HG03469 (cell line): ENCODE measurements around the gene ABCD3.
"Not testable (repeated sequence)": the region's sequence is repeated elsewhere in the genome, so short reads cannot be mapped to it uniquely, and the experiment has no call there.

Experiments used
- ATAC-seq: cut with Tn5 transposase; IDR thresholded peaks from one replicate; pipeline ENCODE4 v1.9.1; 2021; ENCODE audit warnings: mild to moderate bottlenecking, moderate library complexity, moderate number of reproducible peaks; ENCODE audit not compliant: unreplicated experiment

The ABCD3 gene

DNA sequence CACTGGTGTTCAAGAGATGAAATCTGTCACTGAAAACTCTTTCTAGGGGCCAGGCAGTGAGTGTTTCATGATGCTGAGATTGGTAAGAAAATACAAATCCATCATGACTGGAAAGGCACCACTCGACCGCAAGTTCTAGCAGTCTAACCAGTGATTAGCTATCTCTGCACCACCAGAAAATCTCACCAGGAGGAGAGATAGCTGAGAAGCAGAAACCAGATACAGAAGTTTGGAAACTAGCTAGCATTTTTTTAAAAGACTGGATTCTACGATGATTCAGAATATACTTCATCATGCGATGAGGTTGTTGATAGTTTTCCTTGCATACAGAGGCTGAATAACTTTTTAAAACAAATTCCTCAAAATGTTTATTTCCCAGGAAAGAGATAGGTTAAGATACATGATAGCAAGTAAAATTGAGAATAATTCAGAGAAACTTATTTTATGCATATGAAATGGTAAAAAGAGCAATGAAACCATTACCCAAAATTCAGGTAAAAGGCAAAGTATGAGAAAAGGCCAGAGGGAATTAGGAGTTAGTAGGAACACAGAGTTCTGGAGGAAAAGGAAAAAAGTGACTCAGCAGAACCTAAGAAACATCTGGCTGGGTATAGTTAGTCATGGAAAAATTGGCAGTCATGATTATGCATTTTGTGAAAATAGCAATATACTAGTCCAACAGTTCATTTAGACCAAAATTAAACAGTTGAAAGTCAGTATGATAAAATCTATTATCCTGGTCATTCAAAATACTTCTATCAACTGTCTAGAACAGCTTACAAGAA lies 126.7 kb downstream of the ABCD3 start:
- ATAC-seq, result no peak

DNA sequence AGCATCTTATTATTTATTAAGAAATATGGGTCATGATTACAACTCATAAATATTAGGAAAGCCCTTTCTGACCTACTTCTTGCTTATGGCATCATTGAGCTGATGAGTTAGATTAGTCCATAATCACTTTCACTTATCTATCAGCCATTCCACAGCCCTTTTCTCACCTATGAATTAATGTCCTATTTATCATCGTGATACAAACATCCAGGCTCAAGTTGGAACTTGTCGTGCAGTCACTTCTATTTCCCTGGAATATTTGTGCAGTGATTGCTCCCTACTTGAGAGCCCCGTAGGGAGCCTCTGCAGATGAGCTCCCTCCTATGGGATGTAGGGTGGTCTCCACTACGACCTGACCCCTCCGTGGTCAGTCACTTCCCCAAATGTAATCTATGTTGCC lies 131.5 kb downstream of the ABCD3 start:
- ATAC-seq, result no peak

DNA sequence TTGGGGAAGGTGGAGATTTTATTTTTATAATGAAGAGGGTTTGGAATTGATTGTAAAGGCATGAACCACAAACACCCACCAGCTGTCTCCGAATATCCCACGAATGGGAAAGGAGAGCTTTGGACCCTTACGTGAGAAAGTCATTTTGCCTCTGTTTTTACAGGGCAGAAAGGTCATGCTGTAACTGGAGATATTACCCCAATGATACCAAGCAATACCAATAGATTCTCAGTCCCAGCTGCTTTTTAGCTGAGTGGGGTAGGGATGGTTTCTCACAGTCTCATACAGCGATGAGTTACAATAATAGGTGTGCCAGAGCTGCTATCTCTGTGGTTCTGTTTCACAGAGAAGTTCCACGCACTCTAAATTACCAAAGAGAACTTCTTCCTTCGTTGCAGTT lies 132.2 kb downstream of the ABCD3 start:
- no peak for ATAC-seq

DNA sequence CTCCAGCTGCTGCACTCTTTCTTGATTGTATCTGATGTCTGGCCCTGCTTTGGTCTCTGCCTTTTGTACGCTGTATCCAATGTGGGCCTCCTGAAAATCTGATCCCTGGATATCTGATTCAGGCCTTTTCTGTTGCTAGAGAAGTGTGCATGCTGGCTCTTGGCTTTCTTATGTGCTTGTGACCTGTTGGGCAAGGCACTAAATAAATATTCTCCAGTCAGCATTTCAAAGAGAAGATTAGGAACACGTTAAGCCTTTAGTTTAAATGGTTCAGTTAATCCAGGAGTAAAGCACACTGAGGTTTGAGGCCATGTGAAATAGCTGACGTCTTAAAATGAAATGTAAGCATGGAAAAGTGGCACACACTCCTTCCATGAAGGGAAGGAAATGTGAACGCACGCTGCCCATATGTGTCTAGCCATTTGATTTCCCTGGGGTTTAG lies 132.6 kb downstream of the ABCD3 start:
- no peak for ATAC-seq

DNA sequence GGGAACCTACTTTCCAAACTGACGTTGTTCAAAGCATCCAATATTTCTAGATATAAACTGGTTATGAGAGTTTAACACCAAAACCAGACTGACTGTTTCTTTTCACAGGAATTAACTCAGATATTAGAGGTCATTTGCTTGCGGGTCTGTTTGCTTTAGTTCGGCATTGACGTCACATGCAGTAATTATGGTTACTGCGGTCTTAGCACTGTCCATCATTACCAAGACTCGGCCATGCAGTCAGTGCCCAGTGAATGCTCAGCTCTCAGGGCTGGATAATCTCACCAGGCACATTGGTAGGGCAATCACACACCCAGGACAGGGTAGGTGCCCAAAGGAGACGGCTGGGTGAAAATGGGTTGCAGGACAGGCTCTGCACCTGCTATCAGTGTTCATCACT lies 133.3 kb downstream of the ABCD3 start:
- ATAC-seq, result no peak

DNA sequence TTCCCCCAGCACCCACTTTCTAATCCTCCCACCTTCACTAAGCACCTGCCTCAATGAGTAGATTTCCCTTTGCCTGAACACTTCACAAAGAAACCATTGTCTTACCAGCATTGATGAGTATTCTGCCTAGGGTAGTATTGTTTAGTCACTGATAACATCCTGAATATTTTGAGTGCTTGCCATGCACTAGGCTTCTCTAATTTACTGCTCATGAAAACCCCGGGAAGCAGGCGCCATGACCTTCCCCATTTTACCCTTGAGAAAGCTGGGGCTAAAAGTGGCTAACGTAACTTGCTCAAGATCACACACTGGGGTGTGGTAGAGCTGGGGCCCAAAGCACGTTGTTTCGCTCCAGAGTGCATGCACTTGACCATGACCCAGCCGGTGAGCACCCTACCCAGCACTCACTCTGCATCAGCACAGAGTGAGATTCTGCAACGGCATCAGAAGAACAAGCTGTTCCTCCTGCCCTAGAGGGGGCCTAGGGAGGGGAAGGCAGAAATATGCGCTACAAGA lies 133.9 kb downstream of the ABCD3 start:
- ATAC-seq, result no peak

DNA sequence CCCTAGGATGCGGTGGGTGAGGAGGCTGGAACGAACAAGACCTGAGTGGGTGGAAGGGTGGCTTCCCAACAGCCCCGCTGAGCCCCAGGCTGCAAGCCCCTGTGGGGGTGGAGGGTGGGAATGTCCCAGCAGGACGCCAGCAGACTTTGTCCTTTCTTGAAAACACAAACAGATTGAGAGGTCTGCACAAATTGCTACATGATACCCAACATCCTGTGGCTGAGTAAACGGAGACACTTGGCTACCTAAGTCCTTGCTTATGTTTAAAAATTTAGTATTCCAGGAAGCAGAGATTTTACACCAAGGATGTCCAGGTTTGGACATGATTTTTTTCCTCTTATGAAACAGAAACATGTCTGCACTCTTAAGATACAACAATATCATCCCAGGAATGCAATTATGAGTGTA lies 135.1 kb downstream of the ABCD3 start:
- no peak for ATAC-seq

DNA sequence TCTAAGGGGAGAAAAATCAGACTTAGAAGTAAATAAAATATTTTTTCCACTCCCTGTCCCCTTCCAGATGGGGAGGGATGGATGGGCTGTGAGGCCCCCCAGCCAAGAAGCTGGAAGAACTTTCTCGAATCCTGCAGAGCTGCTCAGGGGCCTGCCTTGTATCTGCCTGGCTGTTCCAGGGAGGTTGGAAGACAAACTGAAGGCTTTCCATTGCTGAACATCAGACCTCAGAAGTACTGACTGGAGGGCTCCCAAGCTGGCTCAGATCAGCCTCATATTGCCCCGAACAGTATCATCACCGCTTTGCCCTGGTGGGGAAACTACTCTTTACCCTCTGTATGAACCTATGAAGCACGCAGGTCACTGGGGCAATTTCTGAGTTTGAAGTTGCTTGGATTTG lies 135.7 kb downstream of the ABCD3 start:
- no peak for ATAC-seq

DNA sequence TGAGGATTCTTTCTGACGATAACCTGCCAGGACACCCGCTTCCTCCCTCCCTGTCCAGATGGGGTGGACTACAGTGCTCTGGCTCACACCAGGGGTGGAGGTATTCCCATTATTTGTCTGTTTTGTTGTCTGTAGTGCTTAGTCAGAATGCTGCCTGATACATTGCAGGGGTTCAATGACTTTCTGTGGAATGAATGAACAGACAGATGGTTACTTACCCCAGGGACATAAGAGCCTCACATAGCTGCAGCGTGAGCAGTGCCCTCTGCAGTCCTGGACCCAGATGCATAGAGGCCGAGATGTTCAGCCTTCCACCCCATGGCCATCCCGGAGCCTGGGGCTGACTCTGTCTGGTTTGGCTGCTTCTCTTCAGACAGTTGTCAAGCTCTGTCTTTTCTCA lies 136.4 kb downstream of the ABCD3 start:
- ATAC-seq, result no peak

DNA sequence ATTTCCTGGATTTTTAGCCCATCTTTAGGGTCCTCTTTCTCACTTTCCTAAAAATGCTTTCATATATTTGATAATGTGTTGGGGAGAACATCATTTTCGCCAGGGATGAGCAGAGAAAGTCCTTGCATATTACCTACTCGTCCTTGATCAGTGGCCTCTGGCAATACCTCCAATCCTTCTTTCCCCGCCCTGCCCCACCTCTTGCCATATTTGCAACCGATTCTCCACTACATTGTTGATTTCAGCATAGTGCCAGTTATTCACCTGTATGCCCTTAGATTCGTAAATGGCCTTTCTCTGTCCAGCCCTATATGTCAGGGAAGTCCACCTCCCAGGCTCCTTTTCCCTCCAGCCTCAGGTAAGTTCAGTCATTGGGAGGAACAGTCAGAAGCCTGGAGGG lies 136.9 kb downstream of the ABCD3 start:
- no peak for ATAC-seq

DNA sequence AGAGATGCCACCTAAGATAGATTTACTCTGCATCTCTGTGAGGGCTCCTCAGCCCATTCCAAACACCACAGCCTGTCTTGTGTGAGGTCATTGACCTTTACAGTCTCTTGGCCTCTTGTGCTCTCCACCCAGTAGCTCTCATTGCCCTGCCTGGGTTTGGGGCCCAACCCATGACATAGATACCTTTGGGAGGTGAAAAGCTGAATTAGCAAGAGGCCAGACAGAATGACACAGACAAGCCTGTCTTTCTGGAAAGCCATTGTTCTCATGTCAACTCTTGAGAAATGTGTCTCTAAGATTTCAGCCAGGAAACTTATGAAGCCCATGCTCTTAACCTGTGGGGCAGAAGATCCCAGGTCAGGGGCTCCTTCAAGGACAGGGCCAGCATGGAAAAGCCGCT lies 141.7 kb downstream of the ABCD3 start:
- no peak for ATAC-seq

DNA sequence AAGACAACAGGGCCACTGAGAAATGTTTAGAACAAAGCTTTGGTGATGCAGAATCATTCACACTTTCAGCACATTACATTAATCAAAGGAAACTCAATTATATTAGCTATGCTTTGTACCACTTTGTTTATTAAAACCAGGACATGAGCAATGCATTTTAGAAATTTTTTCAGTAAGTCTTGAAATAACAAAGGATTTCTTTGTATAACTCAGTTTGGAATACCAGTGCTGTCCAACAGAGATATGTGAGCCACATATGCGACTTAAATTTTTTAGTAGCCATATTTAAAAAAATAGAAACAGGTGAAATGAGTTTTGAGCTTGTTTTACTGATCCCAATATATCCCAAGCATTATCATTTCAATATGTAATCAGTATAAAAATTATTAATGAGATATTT lies 142.1 kb downstream of the ABCD3 start:
- ATAC-seq, result no peak

DNA sequence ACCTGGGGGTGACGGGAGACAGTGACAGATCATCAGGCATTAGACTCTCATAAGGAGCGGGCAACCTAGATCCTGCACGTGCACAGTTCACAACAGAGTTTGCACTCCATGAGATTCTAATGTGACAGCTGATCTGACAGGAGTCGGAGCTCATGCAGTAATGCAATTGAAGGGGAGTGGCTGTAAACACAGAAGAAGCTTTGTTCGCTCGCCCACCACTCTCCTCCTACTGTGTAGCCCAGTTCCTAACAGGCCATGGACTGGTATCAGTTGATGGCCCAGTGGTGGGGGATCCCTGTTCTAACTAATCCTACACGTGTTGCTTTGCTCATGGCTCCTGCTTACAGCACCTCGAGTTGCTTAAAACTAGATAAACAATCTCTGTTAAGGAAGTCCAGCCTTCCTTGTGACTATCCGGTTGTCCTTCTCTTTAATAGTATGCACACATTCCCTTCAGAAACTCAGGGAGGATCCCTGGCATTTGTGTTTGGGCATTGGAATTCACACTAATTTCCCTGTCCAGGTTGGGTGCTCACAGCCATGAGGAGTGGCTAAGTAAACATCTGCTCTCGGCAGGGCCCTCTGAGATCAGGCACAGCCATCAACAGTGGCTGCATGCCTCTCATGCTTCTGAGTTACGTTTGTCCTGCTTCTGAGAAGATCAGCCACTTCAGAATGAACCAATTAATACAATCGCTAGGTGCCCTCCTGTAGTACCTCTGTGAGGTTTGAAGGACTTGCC lies 144.5 kb downstream of the ABCD3 start:
- no peak for ATAC-seq

DNA sequence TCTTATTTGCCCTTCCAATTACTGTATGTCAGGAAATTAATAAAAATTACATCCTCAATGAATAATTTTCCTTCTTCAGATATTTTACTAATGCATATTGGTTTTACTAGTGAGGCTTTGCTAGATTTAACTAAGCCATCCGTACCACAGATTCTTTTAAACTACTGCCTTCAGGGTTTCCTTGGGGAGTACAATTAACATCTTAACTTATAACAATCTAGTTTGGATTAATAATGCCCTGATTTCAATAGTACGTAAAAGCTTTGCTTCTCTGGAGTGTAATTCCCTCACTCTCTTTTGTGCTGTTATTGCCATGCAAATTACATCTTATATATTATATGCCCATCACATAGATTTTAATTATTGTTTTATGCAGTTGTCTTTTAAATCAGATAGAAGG lies 147.7 kb downstream of the ABCD3 start:
- ATAC-seq, result no peak

DNA sequence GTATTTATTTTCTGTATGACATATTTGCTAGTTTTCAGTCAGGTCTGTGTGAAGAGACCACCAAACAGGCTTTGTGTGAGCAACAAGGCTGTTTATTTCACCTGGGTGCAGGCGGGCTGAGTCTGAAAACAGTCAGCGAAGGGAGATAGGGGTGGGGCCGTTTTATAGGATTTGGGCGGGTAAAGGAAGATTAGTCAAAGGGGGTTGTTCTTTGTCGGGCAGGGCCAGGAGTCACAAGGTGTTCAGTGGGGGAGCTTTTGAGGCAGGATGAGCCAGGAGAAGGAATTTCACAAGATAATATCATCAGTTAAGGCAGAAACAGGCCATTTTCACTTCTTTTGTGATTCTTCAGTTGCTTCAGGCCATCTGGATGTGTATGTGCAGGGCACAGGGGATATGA lies 148.2 kb downstream of the ABCD3 start:
- not testable (repeated sequence) for ATAC-seq

DNA sequence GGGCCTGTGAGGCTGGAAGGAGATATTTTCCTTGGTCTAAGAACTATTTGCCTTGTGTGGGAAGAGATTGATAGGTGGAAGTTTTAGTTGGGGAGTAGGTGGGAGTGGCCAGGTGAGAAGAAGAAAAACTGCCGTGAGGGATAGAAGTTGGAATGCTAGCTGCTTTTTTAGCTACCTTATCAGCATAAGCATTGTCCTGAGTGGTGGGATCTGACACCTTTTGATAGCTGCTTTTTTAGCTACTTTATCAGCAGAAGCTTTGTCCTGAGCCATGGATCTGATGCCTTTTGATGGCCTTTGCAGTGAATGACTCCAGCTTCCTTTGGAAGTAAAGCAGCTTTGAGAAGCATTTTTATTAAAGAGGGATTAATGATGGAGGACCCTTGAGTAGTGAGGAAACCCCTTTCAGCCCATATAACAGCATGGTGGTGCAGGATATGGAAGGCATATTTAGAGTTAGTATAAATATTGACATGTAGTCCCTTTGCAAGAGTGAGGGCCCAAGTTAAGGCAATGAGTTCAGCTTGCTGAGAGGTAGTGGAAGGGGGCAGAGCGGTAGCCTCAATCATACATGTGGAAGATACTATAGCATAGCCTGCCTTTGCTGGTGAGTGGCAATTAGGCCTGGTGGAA lies 149.9 kb downstream of the ABCD3 start:
- ATAC-seq, result not testable (repeated sequence)
